Neural cell (in vitro differentiated cells): Measurements from ENCODE around the gene SFI1.
"Not testable (repeated sequence)": the region's sequence is repeated elsewhere in the genome, so short reads cannot be mapped to it uniquely, and the experiment has no call there.

Experiments used
- EZH2 ChIP-seq: fragments of 200-600, 300-800 bp; shearing (Covaris generic), sonication (generic); IDR thresholded peaks from 2 replicates; pipeline ENCODE4 v1.6.1; 2014; ENCODE audit warnings: antibody characterized with exemption, low read length, borderline replicate concordance, mild to moderate bottlenecking; ENCODE audit not compliant: insufficient read depth, poor library complexity, severe bottlenecking
- TAF1 ChIP-seq: IDR thresholded peaks from 2 replicates; pipeline ENCODE4 v1.6.1; 2012; ENCODE audit warnings: low read depth
- TF ChIP-seq, protein P1 (sequence below): fragments of 450-650 bp; IDR thresholded peaks from 2 replicates; pipeline ENCODE4 v1.5.1; 2014; ENCODE audit warnings: antibody characterized with exemption, mild to moderate bottlenecking, moderate library complexity; ENCODE audit not compliant: poor library complexity, severe bottlenecking
- TF ChIP-seq, protein P2 (sequence below): IDR thresholded peaks from 2 replicates; pipeline ENCODE4 v1.6.1; 2012; ENCODE audit warnings: borderline replicate concordance

DNA sequence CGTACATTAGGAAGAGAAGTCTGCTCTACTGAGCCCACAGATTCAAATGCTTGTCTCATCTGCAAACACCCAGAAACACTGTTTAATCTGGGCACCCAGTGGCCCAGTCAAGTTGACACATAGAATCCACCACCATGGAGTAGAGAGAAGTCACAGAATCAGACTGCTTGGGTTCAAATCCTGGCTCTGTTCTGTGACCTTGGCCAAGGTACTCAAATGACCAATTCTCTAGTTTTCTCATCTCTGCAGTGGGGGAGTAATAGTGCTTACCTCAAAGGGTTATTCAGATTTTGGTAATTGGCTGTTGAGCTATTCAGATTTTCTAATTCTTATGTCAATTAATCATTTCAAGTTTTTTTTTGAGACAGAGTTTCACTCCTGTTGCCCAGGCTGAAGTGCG, 93.8 kb downstream of the SFI1 start:
- TF ChIP-seq, protein P1, sequence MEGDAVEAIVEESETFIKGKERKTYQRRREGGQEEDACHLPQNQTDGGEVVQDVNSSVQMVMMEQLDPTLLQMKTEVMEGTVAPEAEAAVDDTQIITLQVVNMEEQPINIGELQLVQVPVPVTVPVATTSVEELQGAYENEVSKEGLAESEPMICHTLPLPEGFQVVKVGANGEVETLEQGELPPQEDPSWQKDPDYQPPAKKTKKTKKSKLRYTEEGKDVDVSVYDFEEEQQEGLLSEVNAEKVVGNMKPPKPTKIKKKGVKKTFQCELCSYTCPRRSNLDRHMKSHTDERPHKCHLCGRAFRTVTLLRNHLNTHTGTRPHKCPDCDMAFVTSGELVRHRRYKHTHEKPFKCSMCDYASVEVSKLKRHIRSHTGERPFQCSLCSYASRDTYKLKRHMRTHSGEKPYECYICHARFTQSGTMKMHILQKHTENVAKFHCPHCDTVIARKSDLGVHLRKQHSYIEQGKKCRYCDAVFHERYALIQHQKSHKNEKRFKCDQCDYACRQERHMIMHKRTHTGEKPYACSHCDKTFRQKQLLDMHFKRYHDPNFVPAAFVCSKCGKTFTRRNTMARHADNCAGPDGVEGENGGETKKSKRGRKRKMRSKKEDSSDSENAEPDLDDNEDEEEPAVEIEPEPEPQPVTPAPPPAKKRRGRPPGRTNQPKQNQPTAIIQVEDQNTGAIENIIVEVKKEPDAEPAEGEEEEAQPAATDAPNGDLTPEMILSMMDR: not testable (repeated sequence)
- TF ChIP-seq, protein P2, sequence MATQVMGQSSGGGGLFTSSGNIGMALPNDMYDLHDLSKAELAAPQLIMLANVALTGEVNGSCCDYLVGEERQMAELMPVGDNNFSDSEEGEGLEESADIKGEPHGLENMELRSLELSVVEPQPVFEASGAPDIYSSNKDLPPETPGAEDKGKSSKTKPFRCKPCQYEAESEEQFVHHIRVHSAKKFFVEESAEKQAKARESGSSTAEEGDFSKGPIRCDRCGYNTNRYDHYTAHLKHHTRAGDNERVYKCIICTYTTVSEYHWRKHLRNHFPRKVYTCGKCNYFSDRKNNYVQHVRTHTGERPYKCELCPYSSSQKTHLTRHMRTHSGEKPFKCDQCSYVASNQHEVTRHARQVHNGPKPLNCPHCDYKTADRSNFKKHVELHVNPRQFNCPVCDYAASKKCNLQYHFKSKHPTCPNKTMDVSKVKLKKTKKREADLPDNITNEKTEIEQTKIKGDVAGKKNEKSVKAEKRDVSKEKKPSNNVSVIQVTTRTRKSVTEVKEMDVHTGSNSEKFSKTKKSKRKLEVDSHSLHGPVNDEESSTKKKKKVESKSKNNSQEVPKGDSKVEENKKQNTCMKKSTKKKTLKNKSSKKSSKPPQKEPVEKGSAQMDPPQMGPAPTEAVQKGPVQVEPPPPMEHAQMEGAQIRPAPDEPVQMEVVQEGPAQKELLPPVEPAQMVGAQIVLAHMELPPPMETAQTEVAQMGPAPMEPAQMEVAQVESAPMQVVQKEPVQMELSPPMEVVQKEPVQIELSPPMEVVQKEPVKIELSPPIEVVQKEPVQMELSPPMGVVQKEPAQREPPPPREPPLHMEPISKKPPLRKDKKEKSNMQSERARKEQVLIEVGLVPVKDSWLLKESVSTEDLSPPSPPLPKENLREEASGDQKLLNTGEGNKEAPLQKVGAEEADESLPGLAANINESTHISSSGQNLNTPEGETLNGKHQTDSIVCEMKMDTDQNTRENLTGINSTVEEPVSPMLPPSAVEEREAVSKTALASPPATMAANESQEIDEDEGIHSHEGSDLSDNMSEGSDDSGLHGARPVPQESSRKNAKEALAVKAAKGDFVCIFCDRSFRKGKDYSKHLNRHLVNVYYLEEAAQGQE: not testable (repeated sequence)
- not testable (repeated sequence) for TF ChIP-seq EZH2, TAF1
